ENCODE results near the gene FSCN2.
"Not testable (repeated sequence)": the region's sequence is repeated elsewhere in the genome, so short reads cannot be mapped to it uniquely, and the experiment has no call there.

The FSCN2 gene

DNA sequence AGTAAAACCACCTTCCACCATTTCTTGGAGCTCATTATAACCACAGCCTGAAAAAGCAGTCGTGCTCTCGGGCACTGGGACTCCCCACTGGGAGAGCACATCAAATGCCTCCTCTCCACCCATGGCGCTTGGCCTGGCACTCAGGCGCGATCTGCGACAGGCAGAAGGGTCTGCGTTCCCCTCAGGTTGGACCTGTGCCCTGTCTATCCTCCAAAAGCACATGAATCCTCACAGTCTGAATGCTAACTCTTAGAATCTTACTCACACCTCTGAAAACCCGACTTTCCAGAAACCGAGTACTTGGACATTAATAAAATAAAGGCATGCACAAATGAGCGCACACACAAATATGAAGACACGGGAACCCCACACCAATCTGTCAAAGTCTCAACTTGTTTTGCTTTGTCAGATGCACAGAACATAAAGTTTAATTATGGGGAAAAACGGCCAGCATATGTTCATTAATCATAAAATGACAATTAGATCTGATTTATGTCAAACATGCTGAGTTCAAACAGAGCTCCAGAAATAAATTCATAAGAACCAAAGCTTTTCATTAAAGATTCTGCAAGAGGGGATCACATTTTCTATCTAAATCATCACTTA lies 44.5 kb downstream of the FSCN2 start:
- in situ Hi-C loops (cut with MboI; ENCODE audit: low sequenced_read_pairs) = no loop called here

DNA sequence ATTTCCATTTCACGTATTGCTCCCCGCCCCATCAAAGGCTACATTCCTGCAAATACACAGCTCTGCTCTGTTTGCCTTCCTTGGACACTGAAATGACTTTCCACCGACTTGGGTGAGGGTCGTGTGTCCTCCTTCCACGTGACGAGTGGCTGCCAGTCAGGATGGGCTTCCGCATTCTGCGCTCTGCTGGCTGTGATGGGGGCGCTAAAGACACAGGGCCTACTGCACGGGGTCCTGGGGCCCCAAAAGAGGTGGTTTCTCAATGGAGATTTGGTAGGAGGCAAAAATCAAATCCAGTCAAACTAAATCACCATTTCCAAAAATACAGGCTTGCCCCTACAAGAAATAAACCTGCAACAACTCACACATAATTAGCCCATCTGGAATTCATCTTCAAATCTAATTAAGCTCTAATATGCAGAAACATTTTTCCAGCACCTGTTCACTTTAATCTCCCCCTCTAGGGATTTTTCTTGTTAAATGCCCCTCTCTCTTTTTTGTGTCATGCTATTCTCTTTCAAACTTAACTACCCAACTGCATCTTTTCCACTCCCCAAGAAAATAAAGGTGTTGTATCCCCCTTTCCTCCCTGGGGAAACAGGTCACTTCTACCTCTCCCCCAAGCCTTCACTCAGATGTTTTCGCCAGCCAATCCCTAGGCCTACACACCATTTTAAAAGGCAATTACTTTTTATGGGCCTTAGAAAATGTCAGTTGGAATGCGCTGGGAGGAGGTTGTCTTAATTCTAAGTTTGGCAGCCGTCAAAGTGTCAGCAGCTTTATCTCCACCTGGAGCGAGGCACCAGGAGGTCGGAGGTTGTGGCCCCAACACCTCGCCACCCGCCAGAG lies 45.8 kb downstream of the FSCN2 start:
- in situ Hi-C loops (cut with MboI; ENCODE audit: low sequenced_read_pairs) = no loop called here

DNA sequence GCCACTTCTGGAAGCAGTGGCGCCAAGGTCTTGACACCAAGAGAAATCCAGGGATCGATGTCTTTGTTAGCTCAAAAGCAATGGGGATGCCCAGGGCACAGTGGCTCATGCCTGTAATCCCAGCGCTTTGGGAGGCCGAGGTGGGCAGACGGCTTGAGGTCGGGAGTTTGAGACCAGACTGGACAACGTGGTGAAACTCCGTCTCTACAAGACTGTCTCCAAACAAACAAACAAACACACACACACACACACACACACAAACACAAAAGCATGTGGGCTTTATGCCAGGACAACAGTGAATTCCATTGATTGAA lies 46.4 kb downstream of the FSCN2 start:
- in situ Hi-C loops (cut with MboI; ENCODE audit: low sequenced_read_pairs) = no loop called here

DNA sequence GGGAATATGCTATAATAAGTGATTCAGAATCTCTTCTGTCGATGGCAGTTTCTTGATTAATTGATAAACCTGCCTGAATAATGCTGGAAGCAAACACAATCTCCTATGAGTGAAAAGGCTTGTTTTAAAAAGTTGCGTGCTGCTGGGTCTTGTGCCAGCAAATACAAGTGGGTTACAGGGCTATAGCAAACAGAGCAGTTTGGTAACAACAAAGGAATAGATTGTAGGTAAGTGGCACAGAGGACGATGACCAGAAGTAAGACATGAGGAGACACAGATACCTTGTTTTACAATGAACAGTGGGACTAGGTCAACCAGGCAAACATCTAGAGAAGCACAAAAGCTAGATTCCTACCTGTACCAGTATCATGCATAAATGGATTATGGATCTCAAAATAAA lies 47.7 kb downstream of the FSCN2 start:
- in situ Hi-C loops (cut with MboI; ENCODE audit: low sequenced_read_pairs) = no loop called here

DNA sequence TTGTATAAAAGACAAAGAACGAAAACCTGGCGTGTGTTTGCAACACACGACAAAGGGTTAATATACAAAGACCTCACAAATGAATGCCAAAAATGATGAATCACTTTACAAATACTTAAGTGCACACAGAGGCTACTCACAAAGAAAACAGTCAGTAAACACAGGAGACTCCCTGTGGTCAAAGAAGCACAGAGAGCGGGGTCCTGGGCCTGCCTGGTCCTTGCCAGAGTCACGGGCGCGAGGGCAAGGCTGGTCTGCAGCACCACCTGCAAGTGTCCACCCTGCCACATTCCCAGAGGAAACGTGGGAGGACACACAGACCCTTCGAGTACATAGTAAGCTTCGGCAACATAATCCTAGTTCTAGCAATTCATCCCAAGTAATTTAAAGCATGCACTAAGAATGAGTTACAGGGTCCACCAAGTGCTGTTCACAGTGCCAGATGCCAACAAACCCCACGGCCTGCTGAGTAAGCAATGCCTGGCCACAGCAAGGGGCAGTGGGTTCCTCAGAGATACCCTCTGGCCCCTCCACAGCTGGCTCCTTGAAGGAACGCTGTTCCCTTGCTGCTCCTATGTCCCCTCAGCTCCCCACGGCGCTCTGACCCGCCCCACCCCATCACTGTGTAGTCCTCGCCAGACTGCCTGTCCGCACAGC lies 48.6 kb downstream of the FSCN2 start:
- in situ Hi-C loops (cut with MboI; ENCODE audit: low sequenced_read_pairs) = no loop called here

DNA sequence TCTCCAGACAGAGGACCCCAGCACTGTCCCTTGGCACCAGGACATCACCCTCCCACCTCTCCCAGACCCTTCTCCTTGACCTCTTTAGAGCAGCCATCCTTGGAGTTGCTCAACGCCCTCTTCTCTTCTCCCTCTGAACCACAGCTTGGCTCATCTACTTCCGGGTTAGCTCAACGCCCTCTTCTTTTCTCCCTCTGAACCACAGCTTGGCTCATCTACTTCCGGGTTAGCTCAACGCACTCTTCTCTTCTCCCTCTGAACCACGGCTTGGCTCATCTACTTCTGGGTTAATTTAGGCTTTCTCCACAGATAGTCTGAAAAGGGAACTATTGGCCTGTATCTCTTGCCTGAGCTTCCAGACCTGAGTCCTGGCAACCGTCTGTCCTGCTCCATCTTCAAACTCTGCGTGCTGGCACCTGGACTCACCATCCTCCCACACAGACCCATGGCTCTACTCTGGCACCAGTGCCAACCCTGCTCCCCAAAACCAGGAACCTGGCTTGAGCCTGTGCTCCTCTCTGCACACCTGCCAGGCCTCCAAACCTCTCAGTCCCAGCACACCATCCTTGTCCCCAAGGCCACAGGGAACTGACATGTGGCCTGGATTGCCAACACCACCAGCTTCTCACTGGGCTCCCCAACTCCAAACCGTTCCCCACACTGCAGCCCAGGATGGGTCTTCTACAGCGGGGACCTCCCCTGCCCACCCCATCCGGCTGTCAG lies 49.3 kb downstream of the FSCN2 start:
- in situ Hi-C loops (cut with MboI; ENCODE audit: low sequenced_read_pairs) = no loop called here

DNA sequence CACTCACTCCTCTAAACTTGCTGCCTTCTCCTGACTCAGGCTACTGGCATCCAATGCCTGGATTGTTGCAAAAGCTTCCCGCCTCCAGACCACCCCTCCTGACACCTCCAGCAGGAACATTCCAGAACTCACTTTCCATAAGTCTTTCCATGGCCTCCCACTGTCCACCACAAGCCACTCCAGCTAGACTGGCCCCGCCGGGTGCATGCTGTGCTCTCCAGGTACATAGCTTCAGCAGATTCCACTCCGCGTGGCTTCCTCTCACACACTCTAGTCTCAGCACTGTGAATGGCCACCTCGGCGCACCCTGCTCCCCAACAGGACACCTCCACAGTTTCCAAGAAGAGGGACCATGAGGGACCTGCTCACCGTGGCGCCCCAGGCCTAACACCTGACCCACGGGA lies 49.9 kb downstream of the FSCN2 start:
- in situ Hi-C loops (cut with MboI; ENCODE audit: low sequenced_read_pairs) = no loop called here

DNA sequence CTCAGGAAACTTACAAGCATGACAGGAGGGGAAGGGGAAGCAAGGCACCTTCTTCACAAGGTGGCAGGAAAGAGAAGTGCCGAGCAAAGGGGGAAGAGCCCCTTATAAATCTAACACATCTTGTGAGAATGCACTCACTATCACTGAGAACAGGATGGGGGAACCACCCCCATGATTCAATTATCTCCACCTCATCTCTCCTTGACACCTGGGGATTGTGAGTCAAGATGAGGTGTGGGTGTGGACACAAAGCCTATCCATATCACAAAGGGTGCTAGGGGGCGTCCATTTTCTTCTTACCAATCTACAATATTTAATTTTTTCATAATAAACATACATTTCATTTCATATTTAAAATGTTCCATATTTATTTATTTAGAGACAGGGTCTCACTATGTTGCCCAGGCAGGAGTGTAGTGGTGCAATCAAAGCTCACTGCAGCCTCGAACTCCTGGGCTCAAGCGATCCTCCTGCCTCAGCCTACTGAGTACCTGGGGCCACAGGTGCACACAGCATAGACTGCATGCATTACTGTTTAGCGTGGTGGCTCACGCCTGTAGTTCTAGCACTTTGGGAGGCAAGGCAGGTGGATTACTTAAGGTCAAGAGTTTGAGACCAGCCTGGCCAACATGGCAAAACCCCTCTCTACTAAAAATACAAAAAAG lies 50.5 kb downstream of the FSCN2 start:
- in situ Hi-C loops (cut with MboI; ENCODE audit: low sequenced_read_pairs) = no loop called here

DNA sequence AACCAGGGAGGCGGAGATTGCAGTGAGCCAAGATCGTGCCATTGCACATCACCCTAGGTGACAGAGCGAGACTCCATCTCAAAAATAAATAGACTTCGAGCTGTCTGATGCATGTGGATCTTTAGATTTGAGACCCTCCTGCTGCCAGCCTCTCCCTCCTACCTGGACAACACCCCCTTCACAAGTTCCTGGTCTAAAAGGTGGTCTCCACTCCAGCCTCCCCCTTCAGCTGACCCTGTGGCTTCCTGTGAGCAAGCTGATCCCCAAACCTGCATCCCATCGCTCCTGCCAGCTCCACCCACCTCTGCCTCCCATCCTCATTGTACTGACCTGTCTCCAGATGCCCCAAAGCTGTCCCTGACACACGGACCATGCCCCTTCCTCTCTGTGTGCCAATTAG lies 51.1 kb downstream of the FSCN2 start:
- in situ Hi-C loops (cut with MboI; ENCODE audit: low sequenced_read_pairs) = no loop called here

DNA sequence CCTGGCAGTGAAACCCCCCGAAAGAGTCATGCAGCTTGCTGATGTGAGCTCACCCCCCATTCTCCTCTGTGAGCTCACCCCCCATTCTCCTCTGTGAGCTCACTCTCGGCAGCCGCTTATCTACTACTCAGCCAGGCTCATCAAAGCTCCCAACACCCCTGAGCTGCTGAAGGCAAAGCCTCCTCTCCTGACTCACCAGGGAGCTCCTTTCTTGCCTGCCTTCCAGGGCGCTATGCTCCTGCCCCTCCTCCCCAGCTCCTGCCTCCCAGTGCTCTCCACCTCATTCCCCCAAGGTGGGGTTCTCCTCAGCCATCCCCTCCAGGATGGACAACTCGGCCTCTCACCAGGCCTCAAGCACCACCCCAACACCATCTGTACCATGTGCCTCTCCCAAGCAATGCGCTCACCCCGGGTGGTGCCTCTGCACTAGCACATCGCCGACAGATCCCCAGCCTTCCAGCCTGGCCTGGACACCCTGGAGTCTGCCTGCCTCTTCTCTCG lies 51.7 kb downstream of the FSCN2 start:
- in situ Hi-C loops (cut with MboI; ENCODE audit: low sequenced_read_pairs) = no loop called here

DNA sequence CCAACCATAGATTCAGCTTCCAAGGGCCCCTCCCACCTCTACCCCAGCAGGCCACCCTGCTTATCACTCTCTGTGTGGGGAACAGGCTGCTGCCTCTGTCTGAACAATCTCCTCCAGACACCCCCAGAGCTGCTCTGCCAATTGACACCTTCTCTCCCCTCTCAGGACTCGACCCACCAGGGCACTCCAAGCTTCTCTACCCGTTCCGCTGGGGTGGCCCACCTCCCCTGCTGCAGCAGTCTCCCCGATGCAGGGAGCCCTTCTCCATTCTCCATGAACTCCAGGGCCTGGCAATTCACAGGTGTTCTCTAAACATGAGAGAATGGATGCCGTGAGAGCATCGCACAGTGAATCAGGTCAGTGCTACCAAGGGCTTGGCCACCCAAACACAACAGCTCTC lies 52.3 kb downstream of the FSCN2 start:
- in situ Hi-C loops (cut with MboI; ENCODE audit: low sequenced_read_pairs) = no loop called here

DNA sequence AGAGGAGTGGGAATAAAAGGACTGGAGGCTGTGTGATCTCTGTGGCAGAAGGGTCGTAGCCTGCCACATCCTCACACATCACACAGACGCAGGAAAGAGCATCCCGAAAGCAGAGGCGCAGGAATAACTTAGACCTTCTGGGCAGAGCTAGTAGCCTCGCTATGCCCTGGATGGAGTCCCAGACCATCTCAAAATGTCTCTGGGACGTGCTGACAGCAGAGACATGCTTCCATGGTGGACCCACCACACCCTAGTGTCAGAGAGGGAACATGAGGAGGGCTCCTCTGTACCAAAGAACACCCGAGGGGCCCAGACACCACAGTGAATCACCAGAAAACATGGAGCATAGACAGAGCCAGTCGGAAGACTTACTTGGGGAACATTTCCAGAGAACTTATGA lies 53.6 kb downstream of the FSCN2 start:
- in situ Hi-C loops (cut with MboI; ENCODE audit: low sequenced_read_pairs) = no loop called here

DNA sequence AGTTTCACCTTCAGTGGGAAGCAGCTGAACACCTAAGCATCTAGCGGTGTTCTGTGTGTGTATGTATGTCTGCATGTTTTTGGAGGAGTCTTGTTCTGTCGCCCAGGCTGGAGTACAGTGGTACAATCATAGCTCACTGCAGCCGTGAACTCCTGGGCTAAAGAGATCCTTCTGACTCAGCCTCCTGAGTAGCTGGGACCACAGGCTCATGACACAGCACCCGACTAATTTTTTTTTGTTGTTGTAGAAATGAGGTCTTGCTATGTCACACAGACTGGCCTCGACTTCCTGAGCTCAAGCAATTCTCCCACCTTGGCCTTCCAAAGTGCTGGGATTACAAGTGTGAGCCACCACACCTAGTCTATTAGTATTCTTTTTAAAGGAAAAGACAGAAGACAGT lies 54.2 kb downstream of the FSCN2 start:
- in situ Hi-C loops (cut with MboI; ENCODE audit: low sequenced_read_pairs) = no loop called here

DNA sequence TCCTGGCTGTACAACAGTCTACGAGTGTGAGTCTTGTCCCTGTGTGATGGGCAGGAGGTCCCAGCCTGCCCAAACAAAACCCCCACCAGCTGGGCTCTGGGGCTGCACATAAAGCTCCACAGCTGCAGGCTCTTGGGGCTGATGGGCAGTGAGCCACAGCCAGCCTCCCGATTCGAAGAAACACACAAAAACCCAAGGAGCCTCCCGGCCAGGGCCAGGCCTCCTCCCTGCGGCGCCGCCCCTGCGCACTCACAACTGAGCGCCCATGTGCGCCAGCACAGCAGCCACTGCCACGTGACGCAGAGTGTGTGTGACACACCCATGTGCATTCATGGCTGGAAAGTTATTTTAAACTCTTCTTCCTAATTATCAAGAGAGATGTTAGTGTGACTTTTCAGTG lies 54.6 kb downstream of the FSCN2 start:
- in situ Hi-C loops (cut with MboI; ENCODE audit: low sequenced_read_pairs) = no loop called here

DNA sequence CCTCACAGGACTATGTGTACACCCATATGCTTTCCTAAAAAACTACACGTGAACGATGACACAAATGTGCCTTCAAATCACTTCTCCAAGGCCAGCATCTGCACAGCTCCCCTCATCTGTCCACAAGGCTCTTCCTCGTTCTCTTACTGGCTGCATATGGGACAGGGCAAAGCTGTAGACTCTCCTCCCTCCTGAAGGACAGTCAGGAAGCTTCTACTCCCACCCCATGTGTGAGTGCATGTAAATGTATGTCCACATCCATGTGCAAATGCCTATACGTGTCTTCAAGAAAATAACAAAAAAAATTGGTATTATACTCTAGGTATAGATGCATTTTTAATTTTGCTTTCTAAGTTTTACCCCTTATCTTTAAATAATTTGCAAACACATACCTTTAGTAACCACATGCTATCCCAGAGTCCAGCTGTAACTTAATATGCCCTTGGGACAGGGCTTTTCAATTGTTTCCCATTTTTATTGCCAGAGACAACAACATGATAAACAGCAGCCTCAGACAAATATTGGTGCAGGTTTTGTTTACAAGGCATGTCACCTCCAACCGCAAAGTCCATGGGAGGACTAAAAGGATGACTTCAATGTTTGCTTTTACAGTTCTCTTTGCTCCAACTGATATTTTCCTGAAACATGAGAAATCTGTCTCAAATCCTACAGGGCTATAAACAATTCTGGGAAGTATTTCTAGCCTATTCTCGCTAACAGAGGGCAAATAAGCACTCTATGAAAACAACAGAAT lies 55.6 kb downstream of the FSCN2 start:
- in situ Hi-C loops (cut with MboI; ENCODE audit: low sequenced_read_pairs) = no loop called here

DNA sequence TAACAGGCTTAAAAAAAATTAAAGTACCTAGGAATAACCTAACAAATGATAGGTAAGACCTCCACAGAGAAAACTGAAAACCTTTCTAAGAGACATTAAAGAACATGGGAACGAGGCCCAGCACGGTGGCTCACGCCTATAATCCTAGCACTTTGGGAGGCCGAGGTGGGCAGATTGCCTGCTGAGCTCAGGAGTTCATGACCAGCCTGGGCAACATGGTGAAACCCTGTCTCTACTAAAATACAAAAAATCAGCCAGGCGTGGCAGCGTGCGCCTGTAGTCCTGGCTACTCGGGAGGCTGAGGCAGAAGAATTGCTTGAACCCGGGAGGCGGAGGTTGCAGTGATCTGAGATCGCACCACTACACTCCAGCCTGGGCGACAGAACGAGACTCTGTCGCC lies 56.6 kb downstream of the FSCN2 start:
- in situ Hi-C loops (cut with MboI; ENCODE audit: low sequenced_read_pairs) = not testable (repeated sequence)

DNA sequence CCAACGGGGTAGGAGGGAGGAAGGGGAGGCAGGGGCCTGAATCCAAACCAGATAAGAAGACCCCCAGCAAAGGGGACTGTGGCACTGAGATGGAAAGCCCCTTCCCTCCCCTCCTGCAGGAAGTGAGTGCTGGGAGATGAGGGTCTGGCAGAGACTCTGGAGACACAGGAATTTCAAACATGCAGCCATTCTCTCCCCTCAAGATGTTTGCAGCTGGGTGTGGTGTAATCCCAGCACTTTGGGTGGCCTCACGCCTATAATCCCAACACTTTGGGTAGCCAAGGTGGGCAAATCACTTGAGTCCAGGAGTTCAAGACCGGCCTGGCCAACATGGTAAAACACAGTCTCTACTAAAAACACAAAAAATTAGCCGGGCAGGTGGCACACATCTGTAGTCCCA lies 57.9 kb downstream of the FSCN2 start:
- in situ Hi-C loops (cut with MboI; ENCODE audit: low sequenced_read_pairs) = no loop called here
